CD4-positive, alpha-beta T cell treated with Interleukin-15 for 1 hour (primary cell): ENCODE data around the gene GSTP1.
A peak's percentile ranks its signal among the peaks of the same experiment; 100 is the strongest.
"Not testable (repeated sequence)": the region's sequence is repeated elsewhere in the genome, so short reads cannot be mapped to it uniquely, and the experiment has no call there.

Experiments used
- DNase-seq: peaks from one replicate; pipeline ENCODE4 v3.0.0-alpha.2; 2020

Gene GSTP1

DNA sequence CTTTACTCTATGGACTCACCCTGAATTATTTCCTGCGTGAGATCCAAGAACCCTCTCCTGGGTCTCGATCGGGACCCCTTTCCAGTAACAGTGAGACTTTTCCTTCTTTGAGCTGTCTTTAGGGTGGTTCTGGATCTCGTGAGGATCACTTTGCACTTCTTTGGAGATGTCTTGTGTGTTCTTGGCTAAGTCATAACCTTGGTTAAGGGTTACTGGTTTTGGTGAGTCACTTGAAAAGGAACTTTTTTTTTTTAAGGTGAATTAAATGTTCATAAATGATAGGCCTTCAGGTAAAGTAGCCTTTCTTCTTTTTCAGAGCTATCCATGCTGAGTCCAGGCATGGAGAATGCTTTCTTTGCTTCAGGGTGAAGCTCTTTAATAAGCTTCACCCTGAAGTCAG, 19.4 kb upstream of the GSTP1 start:
- DNase-seq = no peak

DNA sequence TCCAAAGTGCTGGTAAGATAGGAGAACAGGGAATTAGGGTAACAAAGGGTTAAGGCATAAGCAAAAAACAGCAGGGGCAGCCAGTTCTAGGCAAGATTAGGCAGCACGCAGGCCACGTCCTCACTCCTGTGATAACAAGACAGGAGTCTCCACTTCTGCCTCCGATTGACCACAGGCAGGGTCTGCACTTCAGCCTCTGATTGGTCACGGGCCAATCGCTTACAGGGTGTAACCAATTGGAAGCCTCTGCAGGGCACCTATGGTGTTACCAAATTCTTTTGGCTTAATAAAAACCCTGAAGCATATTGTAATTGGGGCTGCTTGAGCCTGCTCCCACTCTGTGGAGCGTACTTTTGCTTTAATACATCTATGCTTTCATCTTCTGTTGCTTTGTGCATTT, 12.2 kb upstream of the GSTP1 start:
- no peak for DNase-seq

DNA sequence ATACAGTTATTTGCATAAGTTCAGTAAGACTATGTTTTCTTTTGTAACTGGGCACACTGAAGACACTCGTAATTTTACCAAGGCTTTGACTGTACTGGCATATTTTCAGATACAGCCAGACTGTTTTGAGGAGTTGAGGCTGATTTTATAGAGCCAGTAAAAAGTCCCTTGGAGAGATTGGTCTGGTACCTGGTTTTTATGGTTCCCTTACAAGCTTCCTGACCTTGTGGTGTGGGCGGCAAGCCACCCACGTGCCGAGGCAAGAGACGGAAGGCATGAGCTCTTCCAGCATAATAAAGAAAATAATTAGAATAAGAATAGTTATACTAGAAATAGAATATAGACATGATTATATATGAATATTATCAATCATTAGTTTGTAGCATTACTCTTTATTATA, 11.3 kb upstream of the GSTP1 start:
- no peak for DNase-seq

DNA sequence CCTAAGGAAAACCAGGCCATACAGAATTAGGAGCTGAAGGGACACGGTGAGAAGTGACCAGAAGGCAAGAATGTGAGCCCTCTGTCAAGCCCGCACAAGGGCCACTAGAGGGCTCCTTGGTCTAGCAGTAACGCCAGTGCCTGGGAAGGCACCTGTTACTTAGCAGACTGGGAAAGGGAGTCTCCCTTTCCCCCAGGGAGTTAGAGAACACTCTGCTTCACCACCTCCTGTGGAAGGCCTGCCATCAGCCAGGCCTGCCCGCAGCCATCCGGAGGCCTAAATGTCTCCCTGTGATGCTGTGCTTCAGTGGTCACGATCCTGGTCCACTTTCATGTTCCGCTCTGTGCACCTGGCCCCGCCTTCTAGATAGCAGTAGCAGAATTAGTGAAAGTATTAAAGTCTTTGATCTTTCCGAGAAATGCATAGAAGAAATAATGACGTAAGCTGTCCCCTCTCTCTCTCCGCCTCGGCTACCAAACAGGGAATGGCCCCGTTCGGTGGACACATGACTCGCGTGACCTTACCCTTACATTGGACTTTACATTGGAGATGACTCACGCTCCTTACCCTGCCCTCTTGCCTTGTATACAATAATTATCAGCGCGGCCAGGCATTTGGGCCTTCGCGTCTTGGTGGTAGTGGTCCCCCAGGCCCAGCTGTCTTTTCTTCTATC, 10.7 kb upstream of the GSTP1 start:
- DNase-seq = peak; percentile 47

DNA sequence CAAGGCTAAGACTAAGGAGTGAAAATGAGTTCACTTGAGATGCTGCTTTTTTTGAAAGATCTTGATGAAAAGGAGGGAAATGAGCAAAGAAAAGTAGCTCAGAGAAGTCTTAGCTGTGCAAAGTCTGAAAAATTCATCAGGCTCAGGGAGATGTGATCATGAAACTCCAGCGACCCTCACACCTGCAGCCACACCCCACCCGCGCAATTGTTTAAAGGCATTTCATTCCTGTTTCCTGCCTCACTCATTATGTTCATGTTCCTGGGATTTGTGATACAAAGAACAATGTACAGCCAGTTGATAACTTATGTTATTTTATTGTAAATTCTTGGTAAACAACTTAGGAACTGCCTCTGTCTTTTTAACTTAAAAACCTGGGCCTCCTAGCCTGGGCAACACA, 8.7 kb upstream of the GSTP1 start:
- DNase-seq = no peak

DNA sequence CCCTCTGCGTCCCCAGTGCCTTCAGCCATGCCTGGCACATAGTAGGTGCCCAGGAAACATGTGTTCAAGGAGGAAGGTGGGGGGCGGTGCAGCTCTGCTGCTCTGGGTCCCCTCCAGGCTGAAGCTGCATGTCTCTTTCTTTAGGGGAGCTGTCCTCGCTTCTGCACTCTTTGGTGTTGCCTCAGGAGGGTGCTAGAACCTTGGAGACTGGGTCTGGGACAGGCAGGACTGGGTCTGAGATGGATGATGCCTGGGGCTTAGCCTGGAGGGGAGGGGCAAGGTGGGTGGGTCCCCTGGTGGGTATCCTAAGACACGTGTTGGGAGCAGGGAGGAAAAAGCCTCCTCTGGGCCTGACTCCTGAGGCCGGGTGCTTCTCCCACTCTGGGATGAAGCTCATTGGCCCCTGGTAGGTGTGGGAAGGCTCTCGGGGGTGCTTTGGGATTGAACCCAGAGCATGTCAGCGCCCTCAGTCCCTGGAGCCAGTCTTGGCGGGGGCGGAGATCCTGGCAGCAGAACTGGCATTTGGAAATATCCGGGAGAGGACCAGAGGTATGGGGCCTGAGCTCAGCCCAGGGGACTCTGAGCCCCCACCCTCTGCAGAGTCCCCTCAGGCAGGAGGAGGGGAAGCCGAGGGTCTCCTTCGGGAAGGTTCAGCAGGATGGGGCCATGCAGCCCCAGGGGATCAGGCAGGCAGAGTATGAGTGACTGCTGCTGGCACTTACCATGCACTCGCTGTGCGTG, 6.7 kb upstream of the GSTP1 start:
- DNase-seq = no peak

DNA sequence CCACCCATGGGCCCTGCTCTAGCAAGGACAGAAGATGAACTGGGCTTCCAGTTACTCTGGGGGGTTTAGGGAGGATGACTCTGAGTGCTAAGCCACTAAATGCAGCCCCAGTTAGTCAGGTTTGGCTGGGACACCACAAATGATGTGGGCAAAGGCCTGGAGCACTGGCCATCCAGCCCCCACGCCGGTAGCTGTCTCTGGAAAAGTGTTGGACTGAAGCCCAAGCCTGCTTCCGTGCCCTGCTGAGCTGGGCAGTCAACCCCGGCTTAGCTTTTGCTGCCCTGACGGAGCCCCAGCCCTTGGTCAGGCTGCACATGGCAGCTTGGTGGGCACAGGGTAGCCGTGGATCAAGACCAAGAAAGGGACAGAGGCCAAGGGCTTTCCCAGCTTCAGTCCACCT, 5.7 kb upstream of the GSTP1 start:
- DNase-seq = no peak

DNA sequence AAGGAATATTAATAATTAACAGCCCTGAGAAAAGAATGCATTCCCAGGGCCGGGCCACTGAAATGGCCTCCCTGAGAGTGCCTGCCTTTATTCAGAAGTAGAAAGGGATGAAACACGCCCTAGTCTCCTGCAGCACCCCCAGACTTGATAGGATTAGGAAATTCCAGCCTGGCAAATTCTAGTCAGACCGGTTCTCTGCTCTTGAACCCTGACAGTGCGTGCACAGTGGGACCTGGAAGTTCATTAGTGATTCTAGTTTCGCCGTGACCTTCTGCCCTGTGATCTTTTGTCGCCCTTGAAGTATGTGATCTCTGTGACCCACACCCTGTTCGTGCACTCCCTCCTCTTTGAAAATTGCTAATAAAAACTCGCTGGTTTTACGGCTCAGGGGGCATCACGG, 2.1 kb upstream of the GSTP1 start:
- DNase-seq = no peak

DNA sequence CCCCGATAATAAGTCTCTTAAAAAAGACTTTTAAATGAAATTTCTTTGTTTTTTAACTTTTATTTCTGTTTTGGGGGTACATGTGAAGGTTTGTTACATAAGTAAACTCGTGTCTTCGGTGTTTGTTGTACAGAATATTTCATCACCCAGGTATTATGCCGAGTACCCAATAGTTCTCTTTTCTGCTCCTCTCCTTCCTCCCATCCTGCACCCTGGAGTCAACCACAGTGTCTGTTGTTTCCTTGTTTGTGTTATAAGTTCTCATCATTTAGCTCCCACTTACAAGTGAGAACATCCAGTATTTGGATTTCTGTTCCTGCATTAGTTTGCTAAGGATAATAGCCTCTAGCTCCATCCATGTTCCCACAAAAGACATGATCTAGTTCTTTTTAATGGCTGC, 1.6 kb upstream of the GSTP1 start:
- no peak for DNase-seq

DNA sequence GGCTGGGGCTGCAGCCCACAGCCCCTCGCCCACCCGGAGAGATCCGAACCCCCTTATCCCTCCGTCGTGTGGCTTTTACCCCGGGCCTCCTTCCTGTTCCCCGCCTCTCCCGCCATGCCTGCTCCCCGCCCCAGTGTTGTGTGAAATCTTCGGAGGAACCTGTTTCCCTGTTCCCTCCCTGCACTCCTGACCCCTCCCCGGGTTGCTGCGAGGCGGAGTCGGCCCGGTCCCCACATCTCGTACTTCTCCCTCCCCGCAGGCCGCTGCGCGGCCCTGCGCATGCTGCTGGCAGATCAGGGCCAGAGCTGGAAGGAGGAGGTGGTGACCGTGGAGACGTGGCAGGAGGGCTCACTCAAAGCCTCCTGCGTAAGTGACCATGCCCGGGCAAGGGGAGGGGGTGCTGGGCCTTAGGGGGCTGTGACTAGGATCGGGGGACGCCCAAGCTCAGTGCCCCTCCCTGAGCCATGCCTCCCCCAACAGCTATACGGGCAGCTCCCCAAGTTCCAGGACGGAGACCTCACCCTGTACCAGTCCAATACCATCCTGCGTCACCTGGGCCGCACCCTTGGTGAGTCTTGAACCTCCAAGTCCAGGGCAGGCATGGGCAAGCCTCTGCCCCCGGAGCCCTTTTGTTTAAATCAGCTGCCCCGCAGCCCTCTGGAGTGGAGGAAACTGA, 731 bp downstream of the GSTP1 start:
- peak; percentile 47 for DNase-seq

DNA sequence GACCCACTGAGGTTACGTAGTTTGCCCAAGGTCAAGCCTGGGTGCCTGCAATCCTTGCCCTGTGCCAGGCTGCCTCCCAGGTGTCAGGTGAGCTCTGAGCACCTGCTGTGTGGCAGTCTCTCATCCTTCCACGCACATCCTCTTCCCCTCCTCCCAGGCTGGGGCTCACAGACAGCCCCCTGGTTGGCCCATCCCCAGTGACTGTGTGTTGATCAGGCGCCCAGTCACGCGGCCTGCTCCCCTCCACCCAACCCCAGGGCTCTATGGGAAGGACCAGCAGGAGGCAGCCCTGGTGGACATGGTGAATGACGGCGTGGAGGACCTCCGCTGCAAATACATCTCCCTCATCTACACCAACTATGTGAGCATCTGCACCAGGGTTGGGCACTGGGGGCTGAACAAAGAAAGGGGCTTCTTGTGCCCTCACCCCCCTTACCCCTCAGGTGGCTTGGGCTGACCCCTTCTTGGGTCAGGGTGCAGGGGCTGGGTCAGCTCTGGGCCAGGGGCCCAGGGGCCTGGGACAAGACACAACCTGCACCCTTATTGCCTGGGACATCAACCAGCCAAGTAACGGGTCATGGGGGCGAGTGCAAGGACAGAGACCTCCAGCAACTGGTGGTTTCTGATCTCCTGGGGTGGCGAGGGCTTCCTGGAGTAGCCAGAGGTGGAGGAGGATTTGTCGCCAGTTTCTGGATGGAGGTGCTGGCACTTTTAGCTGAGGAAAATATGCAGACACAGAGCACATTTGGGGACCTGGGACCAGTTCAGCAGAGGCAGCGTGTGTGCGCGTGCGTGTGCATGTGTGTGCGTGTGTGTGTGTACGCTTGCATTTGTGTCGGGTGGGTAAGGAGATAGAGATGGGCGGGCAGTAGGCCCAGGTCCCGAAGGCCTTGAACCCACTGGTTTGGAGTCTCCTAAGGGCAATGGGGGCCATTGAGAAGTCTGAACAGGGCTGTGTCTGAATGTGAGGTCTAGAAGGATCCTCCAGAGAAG, 1.6 kb downstream of the GSTP1 start:
- peak; percentile 34 for DNase-seq

DNA sequence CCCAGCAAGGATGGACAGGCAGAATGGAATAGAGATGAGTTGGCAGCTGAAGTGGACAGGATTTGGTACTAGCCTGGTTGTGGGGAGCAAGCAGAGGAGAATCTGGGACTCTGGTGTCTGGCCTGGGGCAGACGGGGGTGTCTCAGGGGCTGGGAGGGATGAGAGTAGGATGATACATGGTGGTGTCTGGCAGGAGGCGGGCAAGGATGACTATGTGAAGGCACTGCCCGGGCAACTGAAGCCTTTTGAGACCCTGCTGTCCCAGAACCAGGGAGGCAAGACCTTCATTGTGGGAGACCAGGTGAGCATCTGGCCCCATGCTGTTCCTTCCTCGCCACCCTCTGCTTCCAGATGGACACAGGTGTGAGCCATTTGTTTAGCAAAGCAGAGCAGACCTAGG, 2.3 kb downstream of the GSTP1 start:
- DNase-seq = no peak

DNA sequence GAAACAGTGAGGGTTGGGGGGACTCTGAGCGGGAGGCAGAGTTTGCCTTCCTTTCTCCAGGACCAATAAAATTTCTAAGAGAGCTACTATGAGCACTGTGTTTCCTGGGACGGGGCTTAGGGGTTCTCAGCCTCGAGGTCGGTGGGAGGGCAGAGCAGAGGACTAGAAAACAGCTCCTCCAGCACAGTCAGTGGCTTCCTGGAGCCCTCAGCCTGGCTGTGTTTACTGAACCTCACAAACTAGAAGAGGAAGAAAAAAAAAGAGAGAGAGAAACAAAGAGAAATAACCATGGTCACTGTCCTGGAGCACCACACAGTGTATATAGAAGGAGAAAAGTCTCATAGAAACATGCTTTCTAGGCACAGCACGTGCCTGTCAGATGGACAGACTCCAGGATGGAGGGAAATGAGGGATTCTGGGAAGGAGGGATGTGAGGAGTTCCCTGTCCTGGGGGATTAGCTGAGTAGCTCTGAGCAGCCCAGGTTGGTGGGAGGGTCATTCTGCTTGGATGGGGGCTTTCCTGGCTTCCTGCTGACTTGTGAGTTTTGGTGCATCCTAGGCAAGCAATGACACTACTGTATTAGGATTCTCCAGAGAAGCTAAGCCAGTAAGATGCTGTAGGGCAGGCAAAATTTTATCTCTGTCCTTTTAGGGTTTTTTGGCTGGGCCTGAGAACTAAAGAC, 3.1 kb downstream of the GSTP1 start:
- DNase-seq = peak; percentile 39

DNA sequence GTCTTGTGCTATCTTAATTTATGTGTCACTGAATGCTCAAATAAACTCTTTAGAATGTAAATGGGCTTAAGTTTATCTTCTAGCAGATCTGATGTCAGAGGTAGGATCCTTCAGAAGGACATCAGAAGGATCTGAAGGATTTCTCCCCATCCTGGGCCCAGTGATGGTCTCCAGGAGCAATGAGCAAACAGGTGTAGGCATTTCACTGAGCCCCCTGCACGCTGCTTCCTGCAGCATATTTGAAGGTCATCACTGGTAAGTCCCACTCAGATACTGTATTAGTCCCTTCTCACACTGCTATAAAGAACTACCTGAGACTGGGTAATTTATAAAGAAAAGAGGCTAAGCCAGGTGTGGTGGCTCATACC, 4.5 kb downstream of the GSTP1 start:
- DNase-seq = no peak

DNA sequence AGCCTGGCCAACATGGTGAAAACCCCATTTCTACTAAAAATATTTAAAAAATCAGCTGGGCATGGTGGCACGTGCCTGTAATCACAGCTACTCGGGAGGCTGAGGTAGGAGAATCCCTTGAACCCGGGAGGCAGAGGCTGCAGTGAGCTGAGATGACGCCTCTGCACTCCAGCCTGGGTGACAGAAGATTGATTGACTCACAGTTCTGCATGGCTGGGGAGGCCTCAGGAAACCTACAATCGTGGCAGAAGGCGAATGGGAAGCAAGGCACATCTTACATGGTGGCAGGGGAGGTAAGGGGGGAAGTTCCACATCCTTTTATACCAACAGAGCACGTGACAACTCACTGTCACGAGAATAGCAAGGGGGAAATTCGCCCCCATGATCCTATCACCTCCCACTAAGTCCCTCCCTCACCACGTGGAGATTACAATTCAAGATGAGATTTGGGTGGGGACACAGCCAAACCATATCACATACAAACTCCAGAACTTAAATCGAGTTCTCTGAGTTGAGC, 5.3 kb downstream of the GSTP1 start:
- DNase-seq = not testable (repeated sequence)

DNA sequence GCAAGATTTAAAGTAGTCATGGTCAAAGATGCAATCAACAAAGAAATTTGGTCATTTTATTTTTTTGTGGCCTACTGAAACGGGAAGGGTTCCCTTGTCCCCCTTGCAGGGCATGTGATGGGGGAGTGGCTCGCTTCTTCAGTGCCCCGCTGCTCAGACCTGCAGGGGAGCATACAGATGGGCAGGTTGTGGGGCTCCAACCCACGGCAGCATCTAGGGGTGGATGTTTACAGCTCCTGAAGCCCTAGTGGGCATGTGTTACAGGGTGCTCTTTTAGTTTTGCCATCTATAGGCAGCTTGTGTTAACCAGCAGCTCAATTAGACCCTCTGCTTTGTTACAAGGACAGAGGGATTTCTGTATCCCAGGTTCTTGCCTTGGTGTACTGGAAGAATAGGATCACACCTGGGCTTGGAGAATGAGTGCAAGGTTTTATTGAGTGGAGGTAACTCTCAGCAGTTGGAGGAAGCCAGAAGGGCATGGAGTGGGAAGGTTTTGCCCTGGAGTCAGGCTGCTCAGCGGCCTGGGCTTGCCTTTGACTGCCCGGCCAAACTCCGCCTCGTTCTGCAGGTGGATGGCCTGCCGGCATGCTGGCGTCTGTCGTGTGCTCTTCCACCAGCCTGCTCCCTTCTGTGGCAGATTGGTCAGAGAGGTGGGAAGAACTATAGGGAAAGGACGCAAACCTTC, 9.4 kb downstream of the GSTP1 start:
- DNase-seq = no peak

DNA sequence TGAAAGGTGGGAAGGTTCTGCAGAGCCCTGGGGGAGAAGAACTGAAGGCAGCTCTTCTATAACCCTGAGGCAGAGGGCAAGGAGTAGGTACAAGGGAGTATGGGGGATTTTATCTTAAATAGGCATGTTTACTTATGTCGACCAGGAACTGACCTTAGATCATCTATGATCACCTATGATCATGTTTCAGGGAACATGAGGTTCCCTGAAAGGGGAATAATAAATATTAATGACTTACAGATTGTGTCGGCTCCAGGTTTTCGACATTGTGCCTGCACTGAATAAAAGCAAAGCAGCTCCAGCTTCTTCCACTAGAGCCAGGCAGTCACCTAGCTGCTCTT, 9.9 kb downstream of the GSTP1 start:
- DNase-seq = no peak

DNA sequence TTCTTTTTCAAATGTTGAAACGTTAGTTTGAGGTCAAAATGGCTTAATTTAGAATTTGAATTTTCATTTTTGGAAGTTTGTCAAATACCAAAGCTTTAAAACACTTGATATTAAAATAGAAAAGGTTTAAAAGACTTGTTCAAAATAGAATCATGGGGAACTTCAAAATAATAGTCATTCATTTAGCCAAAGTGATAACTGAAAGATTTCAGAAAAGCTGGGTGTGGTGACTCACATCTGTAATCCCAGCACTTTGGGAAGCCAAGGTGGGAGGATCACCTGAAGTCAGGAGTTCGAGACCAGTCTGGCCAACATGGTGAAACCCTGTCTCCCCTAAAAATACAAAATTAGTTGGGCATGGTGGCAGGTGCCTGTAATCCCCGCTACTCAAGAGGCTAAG, 10.9 kb downstream of the GSTP1 start:
- DNase-seq = no peak

DNA sequence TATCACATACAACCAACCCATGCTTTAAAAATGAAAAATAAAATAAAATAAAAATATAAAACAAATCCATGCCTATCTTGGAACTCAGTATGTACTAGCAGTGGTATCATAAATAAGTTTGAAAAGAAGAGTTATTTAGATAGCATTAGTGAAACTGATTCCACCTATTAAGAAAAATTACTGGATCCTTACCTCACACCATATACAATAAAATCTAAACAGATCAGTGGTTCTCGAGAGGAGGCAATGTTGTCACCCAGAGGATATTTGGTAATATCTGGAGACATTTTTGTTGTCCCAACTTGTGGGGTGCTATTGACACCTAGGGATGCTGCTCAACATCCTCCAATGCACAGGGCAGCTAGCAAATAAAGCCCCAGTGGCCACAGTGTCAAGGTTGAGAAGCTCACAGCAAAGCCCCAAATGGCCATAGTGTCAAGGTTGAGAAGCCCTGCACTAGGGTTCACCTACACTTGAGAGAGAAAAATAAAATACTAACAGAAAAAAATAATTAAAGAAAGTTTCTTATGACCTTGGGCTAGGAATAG, 13.2 kb downstream of the GSTP1 start:
- DNase-seq = no peak

DNA sequence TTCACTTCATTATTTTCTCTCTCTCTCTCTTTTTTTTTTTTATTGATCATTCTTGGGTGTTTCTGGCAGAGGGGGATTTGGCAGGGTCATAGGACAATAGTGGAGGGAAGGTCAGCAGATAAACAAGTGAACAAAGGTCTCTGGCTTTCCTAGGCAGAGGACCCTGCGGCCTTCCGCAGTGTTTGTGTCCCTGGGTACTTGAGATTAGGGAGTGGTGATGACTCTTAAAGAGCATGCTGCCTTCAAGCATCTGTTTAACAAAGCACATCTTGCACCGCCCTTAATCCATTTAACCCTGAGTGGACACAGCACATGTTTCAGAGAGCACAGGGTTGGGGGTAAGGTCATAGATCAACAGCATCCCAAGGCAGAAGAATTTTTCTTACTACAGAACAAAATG, 13.8 kb downstream of the GSTP1 start:
- not testable (repeated sequence) for DNase-seq

DNA sequence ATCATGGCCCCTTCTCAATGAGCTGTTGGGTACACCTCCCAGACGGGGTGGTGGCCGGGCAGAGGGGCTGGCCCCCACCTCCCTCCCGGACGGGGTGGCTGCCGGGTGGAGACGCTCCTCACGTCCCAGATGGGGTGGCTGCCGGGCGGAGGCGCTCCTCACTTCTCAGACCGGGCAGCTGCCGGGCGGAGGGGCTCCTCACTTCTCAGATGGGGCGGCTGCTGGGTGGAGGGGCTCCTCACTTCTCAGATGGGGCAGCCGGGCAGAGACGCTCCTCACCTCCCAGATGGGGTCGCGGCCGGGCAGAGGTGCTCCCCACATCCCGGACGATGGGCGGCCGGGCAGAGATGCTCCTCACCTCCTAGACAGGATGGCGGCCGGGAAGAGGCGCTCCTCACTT, 14.4 kb downstream of the GSTP1 start:
- not testable (repeated sequence) for DNase-seq
